ENCODE results near the gene KDSR. TPM values are rescaled to one million over a fixed set of nuclear protein-coding genes. Genes with fewer than 3 reads are reported as not detected.

Gene KDSR
- total and polyA plus RNA-seq, 2 donors (not counting 1 experiment from before 2014, with no cell fraction given): 43.3 to 54.1 TPM

DNA sequence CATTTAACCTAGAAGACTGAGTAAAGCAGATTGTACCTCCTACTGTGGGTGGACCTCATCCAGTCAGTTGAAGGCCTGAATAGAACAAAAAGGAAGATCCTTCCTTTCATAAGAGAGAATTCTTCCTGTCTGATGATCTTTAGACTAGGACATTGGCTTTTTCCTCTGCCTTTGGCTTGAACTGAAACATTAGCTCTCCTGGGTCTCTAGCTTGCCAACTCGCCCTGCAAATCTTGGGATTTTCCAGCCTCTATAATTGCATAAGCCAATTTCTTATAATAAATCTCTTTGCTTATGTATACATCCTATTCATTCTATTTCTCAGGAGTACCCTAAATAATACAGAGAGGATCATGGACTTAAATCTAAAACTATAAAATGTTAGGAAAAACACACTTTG is 6.2 kb upstream of the KDSR start:
- H3K4me3 ChIP-seq (replicated peaks in 1 of 4; ENCODE audit: control extremely low read depth in 1 of 4, insufficient read depth in 1 of 4, low read depth in 3 of 4, low read length in 4 of 4): no peak overlapping the region
- H3K9ac ChIP-seq (ENCODE audit: insufficient read depth, low read length): no peak overlapping the region
- no peak overlapping the region for H3K27ac ChIP-seq (ENCODE audit: insufficient read depth, low read length)
- no peaks in the 10 kb centered on the region for H3K9me3 ChIP-seq (ENCODE audit: control insufficient read depth, insufficient read depth, low read depth, low read length)
- H4K20me1 ChIP-seq (ENCODE audit: control insufficient read depth, extremely low read depth, insufficient read depth, low read length): no peaks in the 10 kb centered on the region
- no peaks in the 10 kb centered on the region for H3K27me3 ChIP-seq (ENCODE audit: control insufficient read depth, insufficient read depth, low read length)
- no peak for TF ChIP-seq EZH2 (IDR thresholded peaks at IDR 0.05; ENCODE audit: low read length, missing control alignments)
- TF ChIP-seq, protein P1, sequence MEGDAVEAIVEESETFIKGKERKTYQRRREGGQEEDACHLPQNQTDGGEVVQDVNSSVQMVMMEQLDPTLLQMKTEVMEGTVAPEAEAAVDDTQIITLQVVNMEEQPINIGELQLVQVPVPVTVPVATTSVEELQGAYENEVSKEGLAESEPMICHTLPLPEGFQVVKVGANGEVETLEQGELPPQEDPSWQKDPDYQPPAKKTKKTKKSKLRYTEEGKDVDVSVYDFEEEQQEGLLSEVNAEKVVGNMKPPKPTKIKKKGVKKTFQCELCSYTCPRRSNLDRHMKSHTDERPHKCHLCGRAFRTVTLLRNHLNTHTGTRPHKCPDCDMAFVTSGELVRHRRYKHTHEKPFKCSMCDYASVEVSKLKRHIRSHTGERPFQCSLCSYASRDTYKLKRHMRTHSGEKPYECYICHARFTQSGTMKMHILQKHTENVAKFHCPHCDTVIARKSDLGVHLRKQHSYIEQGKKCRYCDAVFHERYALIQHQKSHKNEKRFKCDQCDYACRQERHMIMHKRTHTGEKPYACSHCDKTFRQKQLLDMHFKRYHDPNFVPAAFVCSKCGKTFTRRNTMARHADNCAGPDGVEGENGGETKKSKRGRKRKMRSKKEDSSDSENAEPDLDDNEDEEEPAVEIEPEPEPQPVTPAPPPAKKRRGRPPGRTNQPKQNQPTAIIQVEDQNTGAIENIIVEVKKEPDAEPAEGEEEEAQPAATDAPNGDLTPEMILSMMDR (conservative IDR thresholded peaks at IDR 0.05 in 1 of 2, IDR thresholded peaks at IDR 0.05 in 1 of 2; ENCODE audit: low read depth in 1 of 2, low read length in 2 of 2): no peak
- no peak overlapping the region for H3K4me2 ChIP-seq (ENCODE audit: extremely low read depth, insufficient read depth, low read length)
- H3K79me2 ChIP-seq (ENCODE audit: control insufficient read depth, insufficient read depth, low read length): no peaks in the 10 kb centered on the region
- H2AFZ ChIP-seq (ENCODE audit: low read length): no peak overlapping the region
- no peak for DNase-seq (ENCODE audit: low read depth in 2 of 2)
- H3K36me3 ChIP-seq (ENCODE audit: control insufficient read depth, insufficient read depth, low read length): no peaks in the 10 kb centered on the region
- H3K4me1 ChIP-seq (ENCODE audit: control insufficient read depth, extremely low read depth, insufficient read depth, low read length): no peaks in the 10 kb centered on the region

DNA sequence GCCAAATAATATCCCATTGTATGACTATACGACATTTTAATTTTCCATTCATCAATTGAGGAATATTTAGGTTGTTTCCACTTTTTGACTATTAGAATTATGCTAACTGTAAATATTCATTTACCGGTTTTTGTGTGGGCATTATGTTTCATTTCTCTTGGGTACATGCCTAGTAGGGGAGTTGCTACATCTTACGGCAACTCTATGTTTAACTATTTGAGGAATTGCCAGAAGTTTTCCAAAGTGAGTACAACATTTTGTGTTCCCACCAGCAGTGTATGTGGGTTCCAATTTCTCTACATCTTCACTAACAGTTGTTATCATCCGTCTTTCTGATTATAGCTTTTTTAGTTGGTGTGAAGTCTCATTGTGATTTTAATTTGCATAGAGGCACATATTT is 1.6 kb upstream of the KDSR start:
- Histone ChIP-seq H3K36me3 (ENCODE audit: control insufficient read depth, insufficient read depth, low read length) (no peaks in the 10 kb centered on the region), H3K9ac (ENCODE audit: insufficient read depth, low read length) (no peak overlapping the region), H2AFZ (ENCODE audit: low read length) (no peak overlapping the region), H3K4me3 (replicated peaks in 1 of 4; ENCODE audit: control extremely low read depth in 1 of 4, insufficient read depth in 1 of 4, low read depth in 3 of 4, low read length in 4 of 4) (peak overlapping the region; percentile 77 to 97 (median 92)), H4K20me1 (ENCODE audit: control insufficient read depth, extremely low read depth, insufficient read depth, low read length) (no peaks in the 10 kb centered on the region), H3K4me1 (ENCODE audit: control insufficient read depth, extremely low read depth, insufficient read depth, low read length) (no peaks in the 10 kb centered on the region), H3K27ac (ENCODE audit: insufficient read depth, low read length) (no peak overlapping the region), H3K9me3 (ENCODE audit: control insufficient read depth, insufficient read depth, low read depth, low read length) (no peaks in the 10 kb centered on the region), H3K79me2 (ENCODE audit: control insufficient read depth, insufficient read depth, low read length) (peaks cover 31% of the 10 kb centered on the region), H3K4me2 (ENCODE audit: extremely low read depth, insufficient read depth, low read length) (peak overlapping the region; percentile 59), H3K27me3 (ENCODE audit: control insufficient read depth, insufficient read depth, low read length) (no peaks in the 10 kb centered on the region)
- DNase-seq (ENCODE audit: low read depth in 2 of 2): peak in 1 of 2 donors; percentile 67
- TF ChIP-seq, protein P1 (conservative IDR thresholded peaks at IDR 0.05 in 1 of 2, IDR thresholded peaks at IDR 0.05 in 1 of 2; ENCODE audit: low read depth in 1 of 2, low read length in 2 of 2): no peak
- no peak for TF ChIP-seq EZH2 (IDR thresholded peaks at IDR 0.05; ENCODE audit: low read length, missing control alignments)

DNA sequence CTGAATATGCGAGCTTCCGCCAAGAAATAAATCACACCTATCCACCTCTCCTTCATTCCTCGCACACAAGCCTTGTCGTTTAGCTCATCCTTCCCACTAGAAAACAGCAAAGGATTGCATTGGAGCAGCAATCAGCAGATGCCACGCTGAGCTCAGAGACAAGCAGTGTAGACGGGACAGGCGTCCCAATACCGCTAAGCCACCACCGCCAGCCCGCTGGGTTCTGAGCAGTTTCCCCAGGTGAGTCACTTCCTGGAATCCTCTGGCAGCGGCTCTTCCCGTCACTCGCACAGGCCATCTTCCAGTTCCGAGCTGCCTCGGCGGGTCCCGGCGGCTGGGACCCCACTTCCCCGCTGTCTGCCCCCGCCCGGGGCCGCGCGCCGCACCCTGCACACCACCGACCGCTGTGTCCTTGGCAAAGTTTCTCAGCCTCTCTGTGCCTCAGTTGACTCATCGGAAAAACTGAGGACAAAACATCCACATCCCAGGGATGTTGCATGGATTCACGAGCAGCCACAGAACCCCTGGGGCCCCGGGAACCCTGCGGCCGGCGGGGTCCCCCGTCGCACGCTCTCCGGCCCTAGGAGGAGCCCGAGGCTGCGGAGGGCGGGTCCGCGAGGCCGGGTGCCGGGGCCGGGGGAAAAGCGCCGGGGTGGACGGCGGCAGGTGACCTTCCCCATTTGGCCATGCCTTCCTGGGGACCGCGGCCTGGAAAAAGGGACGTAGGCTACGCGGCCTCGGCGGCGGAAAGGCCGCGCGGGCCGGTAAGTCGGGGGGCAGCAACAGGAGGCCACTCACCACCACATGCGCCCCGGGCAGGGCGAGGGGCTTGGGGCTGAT is 573 bp downstream of the KDSR start:
- no peaks in the 10 kb centered on the region for H3K9me3 ChIP-seq (ENCODE audit: control insufficient read depth, insufficient read depth, low read depth, low read length)
- H4K20me1 ChIP-seq (ENCODE audit: control insufficient read depth, extremely low read depth, insufficient read depth, low read length): no peaks in the 10 kb centered on the region
- DNase-seq (ENCODE audit: low read depth in 2 of 2): peak; percentile 45 to 77
- peak overlapping the region; percentile 88 for H3K4me2 ChIP-seq (ENCODE audit: extremely low read depth, insufficient read depth, low read length)
- peak overlapping the region; percentile 82 for H2AFZ ChIP-seq (ENCODE audit: low read length)
- H3K27me3 ChIP-seq (ENCODE audit: control insufficient read depth, insufficient read depth, low read length): no peaks in the 10 kb centered on the region
- H3K27ac ChIP-seq (ENCODE audit: insufficient read depth, low read length): peak overlapping the region; percentile 94
- H3K36me3 ChIP-seq (ENCODE audit: control insufficient read depth, insufficient read depth, low read length): peaks cover 6% of the 10 kb centered on the region
- H3K4me1 ChIP-seq (ENCODE audit: control insufficient read depth, extremely low read depth, insufficient read depth, low read length): no peaks in the 10 kb centered on the region
- H3K79me2 ChIP-seq (ENCODE audit: control insufficient read depth, insufficient read depth, low read length): peaks cover 36% of the 10 kb centered on the region
- H3K9ac ChIP-seq (ENCODE audit: insufficient read depth, low read length): peak overlapping the region; percentile 97
- TF ChIP-seq EZH2 (IDR thresholded peaks at IDR 0.05; ENCODE audit: low read length, missing control alignments): no peak
- peak overlapping the region; percentile 77 to 98 (median 93) for H3K4me3 ChIP-seq (replicated peaks in 1 of 4; ENCODE audit: control extremely low read depth in 1 of 4, insufficient read depth in 1 of 4, low read depth in 3 of 4, low read length in 4 of 4)

All from fibroblast of lung (primary cell).